BE2C (cell line): ENCODE data around the gene FBXO31.

Source experiments
- DNase-seq: peaks from one replicate; pipeline ENCODE4 v3.0.0-alpha.2; 2020
- H3K27me3 ChIP-seq: fragments of 250-450 bp; sonication (Bioruptor Pico); 2 replicates; pipeline ENCODE4 v1.5.1; 2020; ENCODE audit warnings: mild to moderate bottlenecking
- H3K36me3 ChIP-seq: fragments of 250-450 bp; sonication (Bioruptor Pico); 2 replicates; pipeline ENCODE4 v1.5.1; 2020; ENCODE audit warnings: mild to moderate bottlenecking
- H3K4me1 ChIP-seq: fragments of 250-450 bp; sonication (Bioruptor Pico); 2 replicates; pipeline ENCODE4 v1.5.1; 2020
- H3K4me3 ChIP-seq: 2 replicates; pipeline ENCODE4 v1.5.1; 2011; ENCODE audit warnings: low read depth, low read length
- H3K9me3 ChIP-seq: fragments of 250-450 bp; sonication (Bioruptor Pico); 2 replicates; pipeline ENCODE4 v1.5.1; 2020
- TF ChIP-seq, protein P1 (sequence below): IDR thresholded peaks from 2 replicates; pipeline ENCODE4 v1.5.1; 2012; ENCODE audit warnings: mild to moderate bottlenecking, low read depth, low read length

The FBXO31 gene

DNA sequence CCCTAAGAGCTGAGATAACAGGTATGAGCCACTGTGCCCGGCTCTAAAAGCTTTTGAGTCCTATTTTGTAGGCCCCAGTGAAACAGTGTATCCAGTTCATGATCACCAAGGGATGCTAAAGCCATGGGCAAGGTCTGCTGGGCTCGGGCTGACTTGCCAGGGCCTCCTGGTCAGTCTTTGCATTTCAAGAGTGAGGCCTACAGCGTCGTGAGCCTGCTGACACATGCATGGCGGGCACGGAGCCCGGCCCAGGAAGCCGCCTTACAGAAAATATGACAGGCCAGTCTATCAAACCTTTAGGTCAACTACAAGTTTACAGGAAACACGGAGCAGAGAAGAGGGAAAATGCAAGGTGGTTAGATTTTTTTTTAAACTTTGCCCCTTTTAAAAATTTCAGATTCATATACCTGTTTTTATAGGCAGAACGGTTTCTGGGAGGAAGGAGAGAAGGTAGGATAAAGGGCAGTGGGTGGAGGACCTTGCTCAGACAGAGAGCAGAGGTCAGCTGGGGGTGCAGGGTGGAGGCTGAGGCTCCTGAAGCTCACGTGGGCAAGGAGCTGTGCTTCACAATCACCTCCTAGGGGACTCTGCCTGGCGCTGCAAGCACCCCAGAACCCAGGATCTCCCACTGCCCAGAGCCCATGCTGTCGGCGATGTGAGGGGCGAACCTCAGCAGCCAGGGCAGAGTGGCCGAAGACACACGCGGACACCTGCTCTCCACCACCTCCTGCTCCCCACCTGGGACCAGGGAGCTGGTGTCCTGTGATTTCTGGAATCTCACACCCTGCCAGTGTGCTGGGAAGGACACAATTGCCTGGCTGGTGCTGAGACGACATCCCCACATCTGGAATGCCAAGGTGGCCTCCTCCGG, 87.7 kb downstream of the FBXO31 start:
- Histone ChIP-seq H3K4me3 (no peak overlapping the region), H3K27me3 (no peaks in the 10 kb centered on the region), H3K4me1 (no peaks in the 10 kb centered on the region), H3K36me3 (no peaks in the 10 kb centered on the region), H3K9me3 (no peaks in the 10 kb centered on the region)
- no peak for DNase-seq
- TF ChIP-seq, protein P1, sequence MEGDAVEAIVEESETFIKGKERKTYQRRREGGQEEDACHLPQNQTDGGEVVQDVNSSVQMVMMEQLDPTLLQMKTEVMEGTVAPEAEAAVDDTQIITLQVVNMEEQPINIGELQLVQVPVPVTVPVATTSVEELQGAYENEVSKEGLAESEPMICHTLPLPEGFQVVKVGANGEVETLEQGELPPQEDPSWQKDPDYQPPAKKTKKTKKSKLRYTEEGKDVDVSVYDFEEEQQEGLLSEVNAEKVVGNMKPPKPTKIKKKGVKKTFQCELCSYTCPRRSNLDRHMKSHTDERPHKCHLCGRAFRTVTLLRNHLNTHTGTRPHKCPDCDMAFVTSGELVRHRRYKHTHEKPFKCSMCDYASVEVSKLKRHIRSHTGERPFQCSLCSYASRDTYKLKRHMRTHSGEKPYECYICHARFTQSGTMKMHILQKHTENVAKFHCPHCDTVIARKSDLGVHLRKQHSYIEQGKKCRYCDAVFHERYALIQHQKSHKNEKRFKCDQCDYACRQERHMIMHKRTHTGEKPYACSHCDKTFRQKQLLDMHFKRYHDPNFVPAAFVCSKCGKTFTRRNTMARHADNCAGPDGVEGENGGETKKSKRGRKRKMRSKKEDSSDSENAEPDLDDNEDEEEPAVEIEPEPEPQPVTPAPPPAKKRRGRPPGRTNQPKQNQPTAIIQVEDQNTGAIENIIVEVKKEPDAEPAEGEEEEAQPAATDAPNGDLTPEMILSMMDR, result no peak

DNA sequence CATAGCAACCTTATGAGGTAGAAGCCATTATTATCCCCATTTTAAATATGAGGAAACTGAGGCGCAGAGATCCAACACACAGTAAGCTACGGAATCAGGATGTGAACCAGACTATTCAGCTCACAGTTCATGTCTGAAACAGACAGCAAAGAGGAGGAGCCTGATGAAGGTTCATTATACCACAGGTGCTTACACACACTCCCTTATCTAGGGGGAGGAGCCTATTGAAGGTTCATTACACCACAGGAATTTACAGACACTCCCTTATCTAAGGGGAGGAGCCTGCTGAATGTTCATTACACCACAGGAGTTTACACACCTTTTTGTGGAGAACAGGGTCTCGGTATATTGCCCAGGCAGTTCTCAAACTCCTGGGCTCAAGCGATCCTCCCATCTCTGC, 88.3 kb downstream of the FBXO31 start:
- TF ChIP-seq, protein P1, result no peak
- H3K4me1 ChIP-seq, result no peaks in the 10 kb centered on the region
- H3K27me3 ChIP-seq, result no peaks in the 10 kb centered on the region
- no peaks in the 10 kb centered on the region for H3K9me3 ChIP-seq
- DNase-seq, result no peak
- no peaks in the 10 kb centered on the region for H3K36me3 ChIP-seq
- H3K4me3 ChIP-seq, result no peak overlapping the region

DNA sequence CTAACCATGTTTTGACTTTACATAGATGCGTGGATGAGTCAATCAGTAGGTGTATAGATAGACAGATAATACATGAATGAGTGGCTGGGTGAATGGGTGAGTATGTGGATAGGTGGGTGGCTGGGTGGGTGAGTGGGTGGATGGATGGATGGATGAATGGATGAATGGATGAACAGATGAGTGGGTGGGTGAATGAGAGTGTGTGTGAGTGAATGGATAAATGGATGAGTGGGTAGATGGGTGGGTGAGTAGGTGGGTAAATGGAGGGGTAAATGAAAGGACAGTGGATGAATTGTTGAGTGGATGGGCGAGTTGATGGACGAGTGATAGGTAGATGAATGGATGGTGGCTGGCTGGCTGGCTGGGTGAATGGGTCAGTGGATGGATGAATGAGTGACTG, 89.6 kb downstream of the FBXO31 start:
- no peaks in the 10 kb centered on the region for H3K27me3 ChIP-seq
- H3K4me3 ChIP-seq, result no peak overlapping the region
- TF ChIP-seq, protein P1, result no peak
- H3K9me3 ChIP-seq, result no peaks in the 10 kb centered on the region
- DNase-seq, result no peak
- no peaks in the 10 kb centered on the region for H3K4me1 ChIP-seq
- H3K36me3 ChIP-seq, result no peaks in the 10 kb centered on the region

DNA sequence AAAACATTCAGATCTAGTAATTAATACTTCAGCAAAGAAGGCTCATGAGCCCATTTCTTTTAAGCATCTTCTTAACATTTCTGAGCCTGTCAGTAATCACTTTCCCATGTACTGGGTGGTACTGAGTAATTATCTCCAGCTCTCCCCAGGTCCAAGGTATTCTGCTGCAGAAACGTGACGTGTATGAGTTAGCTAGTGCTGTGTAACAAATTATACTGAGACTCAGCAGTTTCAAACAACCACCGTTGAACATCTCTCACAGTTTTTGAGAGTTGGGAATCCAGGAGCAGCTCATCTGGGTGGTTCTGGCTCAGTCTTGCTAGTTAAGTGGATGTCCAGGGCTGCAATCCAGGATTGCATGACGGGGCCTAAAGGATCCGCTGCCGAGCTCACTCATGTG, 91.6 kb downstream of the FBXO31 start:
- H3K9me3 ChIP-seq, result no peaks in the 10 kb centered on the region
- DNase-seq, result no peak
- no peaks in the 10 kb centered on the region for H3K36me3 ChIP-seq
- H3K4me3 ChIP-seq, result no peak overlapping the region
- TF ChIP-seq, protein P1, result no peak
- no peaks in the 10 kb centered on the region for H3K4me1 ChIP-seq
- H3K27me3 ChIP-seq, result 0 out of 2 replicates have a peak, but pooled peaks cover 3% of the 10 kb centered on the region

DNA sequence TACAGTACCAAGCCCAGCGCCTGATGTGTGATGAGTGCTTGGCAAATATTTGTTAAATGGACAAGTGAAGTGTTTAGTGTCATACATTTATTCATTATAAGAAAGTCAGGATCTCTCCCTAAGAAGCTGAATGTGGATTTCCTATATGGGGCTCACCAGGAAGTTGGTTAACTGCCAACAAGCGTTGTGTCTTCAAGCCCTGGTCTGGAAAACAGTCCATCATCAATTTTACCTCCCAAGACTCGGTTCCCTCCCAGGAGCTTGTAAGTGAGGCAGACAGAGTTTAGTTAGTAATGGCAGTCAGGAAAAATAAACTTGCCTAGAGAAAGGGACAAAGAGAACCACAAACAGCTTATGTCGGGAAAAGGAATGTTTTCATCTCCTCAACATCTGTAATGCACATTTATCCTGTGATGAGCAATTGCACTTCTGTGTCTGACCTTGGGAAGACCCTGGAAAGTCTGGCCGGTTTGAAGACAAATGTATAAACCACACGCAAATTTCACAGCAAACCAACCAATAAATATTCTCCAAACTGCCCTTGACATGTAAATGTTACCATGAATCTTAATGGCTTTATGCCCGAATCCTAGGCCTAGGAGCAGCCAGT, 94.7 kb downstream of the FBXO31 start:
- Histone ChIP-seq H3K4me3 (no peak overlapping the region), H3K36me3 (no peaks in the 10 kb centered on the region), H3K4me1 (no peaks in the 10 kb centered on the region), H3K9me3 (no peaks in the 10 kb centered on the region), H3K27me3 (0 out of 2 replicates have a peak, but pooled peaks cover 3% of the 10 kb centered on the region)
- TF ChIP-seq, protein P1, result no peak
- no peak for DNase-seq
